K562 (cell line): ENCODE data around the gene DSE.

Experiments
- ATF7 ChIP-seq: fragments of 450-650 bp; IDR thresholded peaks from 2 replicates; pipeline ENCODE4 v1.7.1; 2014; ENCODE audit warnings: mild to moderate bottlenecking, moderate library complexity
- EZH2 ChIP-seq: IDR thresholded peaks from 2 replicates; pipeline ENCODE4 v1.6.1; 2012; ENCODE audit warnings: low read depth, mild to moderate bottlenecking, inconsistent platforms, low read length, borderline replicate concordance
- MYC ChIP-seq, 2 experiments: fragments of 250-450 bp in 1 of 2; sonication (Bioruptor Pico) in 1 of 2; IDR thresholded peaks; 2 replicates each; pipeline versions ENCODE4 v1.5.1 to v1.6.1; 2012 to 2021; ENCODE audit warnings: low read depth in 2 of 2, borderline replicate concordance in 1 of 2, improper control_type of control experiment in 1 of 2, low read length in 1 of 2, mild to moderate bottlenecking in 1 of 2, moderate library complexity in 1 of 2
- POLR2A ChIP-seq: fragments of 450-650 bp; conservative IDR thresholded peaks from 2 replicates; pipeline ENCODE4 v1.6.1; 2016
- RAD21 ChIP-seq, 2 experiments: fragments of 250-450 bp in 1 of 2; fragments of 450-650 bp in 1 of 2; sonication (Bioruptor Pico) in 1 of 2; formaldehyde crosslinking in 1 of 2; IDR thresholded peaks in 1 of 2; conservative IDR thresholded peaks in 1 of 2; 2 replicates each; pipeline versions ENCODE4 v1.4.0 to v1.8.0; 2020 to 2022; ENCODE audit warnings: mild to moderate bottlenecking in 2 of 2, moderate library complexity in 1 of 2
- RBFOX2 ChIP-seq: fragments of 200-400 bp; formaldehyde crosslinking; IDR thresholded peaks from 2 replicates; pipeline ENCODE4 v1.6.1; 2017; ENCODE audit warnings: low read depth, mild to moderate bottlenecking, low read length, moderate library complexity
- SMC3 ChIP-seq: conservative IDR thresholded peaks from 2 replicates; pipeline ENCODE4 v1.6.1; 2011; ENCODE audit warnings: low read depth, low read length, improper control_type of control experiment; ENCODE audit not compliant: insufficient read depth
- YY1 ChIP-seq, 3 experiments: IDR thresholded peaks; 2 replicates each; pipeline ENCODE4 v1.6.1; 2011; ENCODE audit warnings: low read length in 2 of 3, mild to moderate bottlenecking in 2 of 3, moderate library complexity in 2 of 3, borderline replicate concordance in 1 of 3, control low read depth in 1 of 3, low read depth in 1 of 3; ENCODE audit not compliant: insufficient read depth in 3 of 3, insufficient replicate concordance in 2 of 3, control insufficient read depth in 1 of 3, insufficient read length in 1 of 3; ENCODE audit errors: extremely low read depth in 1 of 3
- ZFP36 ChIP-seq: fragments of 150-350 bp; IDR thresholded peaks from 2 replicates; pipeline ENCODE4 v1.6.1; 2018; ENCODE audit warnings: low read length, low read depth; ENCODE audit not compliant: partially characterized antibody
- ZNF785 ChIP-seq: fragments of 250-450 bp; sonication (Bioruptor Pico); IDR thresholded peaks from 2 replicates; pipeline ENCODE4 v1.4.0; 2020; ENCODE audit warnings: mild to moderate bottlenecking
- TF ChIP-seq, protein P1 (sequence below): fragments of 450-650 bp; IDR thresholded peaks from 2 replicates; pipeline ENCODE4 v1.7.0; 2016; ENCODE audit warnings: borderline replicate concordance
- TF ChIP-seq, protein P2 (sequence below), 2 experiments: fragments of 450-650 bp in 1 of 2; sonication (generic) in 1 of 2; formaldehyde crosslinking in 1 of 2; IDR thresholded peaks in 1 of 2; conservative IDR thresholded peaks in 1 of 2; 2 replicates each; pipeline versions ENCODE4 v1.6.1 to v1.8.1; 2016 to 2023; ENCODE audit warnings: mild to moderate bottlenecking in 2 of 2, moderate library complexity in 2 of 2, inconsistent platforms in 1 of 2, missing genetic modification reagents in 1 of 2
- TF ChIP-seq, protein P3 (sequence below), 3 experiments: IDR thresholded peaks in 2 of 3; conservative IDR thresholded peaks in 1 of 3; 2 replicates each; pipeline ENCODE4 v1.5.1; 2011 to 2012; ENCODE audit warnings: low read length in 3 of 3, mild to moderate bottlenecking in 3 of 3, control low read depth in 2 of 3, improper control_type of control experiment in 1 of 3, inconsistent platforms in 1 of 3, low read depth in 1 of 3, mixed read lengths in 1 of 3, moderate library complexity in 1 of 3; ENCODE audit not compliant: insufficient read depth in 2 of 3

- TF ChIP-seq MYC (IDR thresholded peaks at IDR 0.05; ENCODE audit: low read depth, low read length) (no peak), MYC (CRISPR knock-in tag; IDR thresholded peaks at IDR 0.05; ENCODE audit: borderline replicate concordance, low read depth) (no peak), ZFP36 (no peak), ZNF785 (CRISPR knock-in tag) (no peak), YY1 (IDR thresholded peaks at IDR 0.05; ENCODE audit: borderline replicate concordance in 1 of 3, control insufficient read depth in 1 of 3, extremely low read depth in 1 of 3, insufficient read depth in 3 of 3, insufficient read length in 1 of 3, insufficient replicate concordance in 2 of 3, low read depth in 1 of 3, low read length in 2 of 3) (no peak), SMC3 (no peak), RBFOX2 (no peak), RAD21 (CRISPR knock-in tag; conservative IDR thresholded peaks at IDR 0.05 in 1 of 2, IDR thresholded peaks at IDR 0.05 in 1 of 2) (no peak), EZH2 (no peak), ATF7 (no peak), POLR2A (no peak)
- TF ChIP-seq, protein P1, sequence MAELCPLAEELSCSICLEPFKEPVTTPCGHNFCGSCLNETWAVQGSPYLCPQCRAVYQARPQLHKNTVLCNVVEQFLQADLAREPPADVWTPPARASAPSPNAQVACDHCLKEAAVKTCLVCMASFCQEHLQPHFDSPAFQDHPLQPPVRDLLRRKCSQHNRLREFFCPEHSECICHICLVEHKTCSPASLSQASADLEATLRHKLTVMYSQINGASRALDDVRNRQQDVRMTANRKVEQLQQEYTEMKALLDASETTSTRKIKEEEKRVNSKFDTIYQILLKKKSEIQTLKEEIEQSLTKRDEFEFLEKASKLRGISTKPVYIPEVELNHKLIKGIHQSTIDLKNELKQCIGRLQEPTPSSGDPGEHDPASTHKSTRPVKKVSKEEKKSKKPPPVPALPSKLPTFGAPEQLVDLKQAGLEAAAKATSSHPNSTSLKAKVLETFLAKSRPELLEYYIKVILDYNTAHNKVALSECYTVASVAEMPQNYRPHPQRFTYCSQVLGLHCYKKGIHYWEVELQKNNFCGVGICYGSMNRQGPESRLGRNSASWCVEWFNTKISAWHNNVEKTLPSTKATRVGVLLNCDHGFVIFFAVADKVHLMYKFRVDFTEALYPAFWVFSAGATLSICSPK = no peak
- TF ChIP-seq, protein P2, sequence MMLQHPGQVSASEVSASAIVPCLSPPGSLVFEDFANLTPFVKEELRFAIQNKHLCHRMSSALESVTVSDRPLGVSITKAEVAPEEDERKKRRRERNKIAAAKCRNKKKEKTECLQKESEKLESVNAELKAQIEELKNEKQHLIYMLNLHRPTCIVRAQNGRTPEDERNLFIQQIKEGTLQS (IDR thresholded peaks at IDR 0.05) = no peak
- TF ChIP-seq, protein P2 (CRISPR knock-in tag; conservative IDR thresholded peaks at IDR 0.05) = no peak
- TF ChIP-seq, protein P3, sequence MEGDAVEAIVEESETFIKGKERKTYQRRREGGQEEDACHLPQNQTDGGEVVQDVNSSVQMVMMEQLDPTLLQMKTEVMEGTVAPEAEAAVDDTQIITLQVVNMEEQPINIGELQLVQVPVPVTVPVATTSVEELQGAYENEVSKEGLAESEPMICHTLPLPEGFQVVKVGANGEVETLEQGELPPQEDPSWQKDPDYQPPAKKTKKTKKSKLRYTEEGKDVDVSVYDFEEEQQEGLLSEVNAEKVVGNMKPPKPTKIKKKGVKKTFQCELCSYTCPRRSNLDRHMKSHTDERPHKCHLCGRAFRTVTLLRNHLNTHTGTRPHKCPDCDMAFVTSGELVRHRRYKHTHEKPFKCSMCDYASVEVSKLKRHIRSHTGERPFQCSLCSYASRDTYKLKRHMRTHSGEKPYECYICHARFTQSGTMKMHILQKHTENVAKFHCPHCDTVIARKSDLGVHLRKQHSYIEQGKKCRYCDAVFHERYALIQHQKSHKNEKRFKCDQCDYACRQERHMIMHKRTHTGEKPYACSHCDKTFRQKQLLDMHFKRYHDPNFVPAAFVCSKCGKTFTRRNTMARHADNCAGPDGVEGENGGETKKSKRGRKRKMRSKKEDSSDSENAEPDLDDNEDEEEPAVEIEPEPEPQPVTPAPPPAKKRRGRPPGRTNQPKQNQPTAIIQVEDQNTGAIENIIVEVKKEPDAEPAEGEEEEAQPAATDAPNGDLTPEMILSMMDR (IDR thresholded peaks at IDR 0.05 in 2 of 3, conservative IDR thresholded peaks at IDR 0.05 in 1 of 3; ENCODE audit: insufficient read depth in 2 of 3, low read depth in 1 of 3, low read length in 3 of 3) = no peak
Measured at GRCh38 chr6:116390581-116390980, 19.8 kb downstream of the DSE start.
